Measurements from ENCODE around the gene PLEKHH2.
"Not testable (repeated sequence)": the region's sequence is repeated elsewhere in the genome, so short reads cannot be mapped to it uniquely, and the experiment has no call there.

Gene PLEKHH2

DNA sequence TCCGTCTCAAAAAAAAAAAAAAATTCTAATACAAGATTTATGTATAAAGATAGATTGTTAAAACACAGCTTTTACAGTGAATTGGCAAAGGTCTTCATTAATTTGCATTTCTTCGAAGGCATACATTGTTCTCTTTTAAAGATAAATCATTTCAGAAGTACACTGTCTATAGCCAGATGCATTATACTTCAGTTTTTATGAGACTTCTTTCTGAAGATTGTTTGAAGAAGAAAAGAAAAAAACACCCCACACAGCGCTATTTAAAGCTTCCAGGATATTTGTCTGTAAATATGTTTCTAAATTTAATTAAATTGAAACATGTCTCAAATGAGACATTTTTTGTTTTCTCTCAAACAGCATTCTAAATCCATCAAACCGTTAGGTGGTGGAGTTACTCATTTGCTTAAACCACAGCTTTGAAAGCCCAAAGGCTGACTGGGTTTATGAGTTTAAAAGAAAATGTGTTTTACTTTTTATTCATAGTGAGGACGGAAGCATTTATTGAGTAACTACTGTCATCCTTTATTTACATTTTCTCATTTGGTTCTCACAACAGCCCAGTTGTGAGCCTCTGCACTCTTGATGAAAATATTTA, 81.6 kb downstream of the PLEKHH2 start:
- no peak for DNase-seq

- DNase-seq, result no peak
Observed at GRCh38 chr2:43724728-43725526, 87.9 kb downstream of the PLEKHH2 start.

GRCh38 chr2:43725711-43726246, 88.7 kb downstream of the PLEKHH2 start:
- no peak for DNase-seq

DNA sequence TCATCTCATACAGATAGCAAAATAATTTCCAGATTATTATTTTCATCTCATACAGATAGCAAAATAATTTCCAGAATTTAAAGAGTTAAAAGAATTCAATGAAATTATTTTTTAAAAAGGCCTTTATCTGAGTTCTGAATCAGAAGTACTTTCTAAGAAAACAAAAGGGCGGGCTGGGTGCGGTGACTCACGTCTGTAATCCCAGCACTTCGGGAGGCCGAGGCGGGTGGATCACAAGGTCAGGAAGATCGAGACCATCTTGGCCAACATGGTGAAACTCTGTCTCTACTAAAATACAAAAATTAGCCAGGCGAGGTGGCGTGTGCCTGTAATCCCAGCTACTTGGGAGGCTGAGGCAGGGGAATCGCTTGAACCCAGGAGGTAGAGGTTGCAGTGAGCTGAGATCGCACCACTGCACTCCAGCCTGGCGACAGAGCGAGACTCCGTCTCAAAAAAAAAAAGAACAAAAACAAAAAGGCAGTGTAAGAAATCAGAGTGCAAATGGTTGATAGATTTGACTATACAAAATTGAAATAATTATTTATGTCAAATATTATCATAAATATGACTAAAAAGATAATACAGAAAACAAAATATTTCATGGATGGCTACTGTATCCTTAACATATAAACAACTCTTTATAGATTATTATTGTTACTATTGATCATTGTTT, 90.0 kb downstream of the PLEKHH2 start:
- DNase-seq, result not testable (repeated sequence)

DNA sequence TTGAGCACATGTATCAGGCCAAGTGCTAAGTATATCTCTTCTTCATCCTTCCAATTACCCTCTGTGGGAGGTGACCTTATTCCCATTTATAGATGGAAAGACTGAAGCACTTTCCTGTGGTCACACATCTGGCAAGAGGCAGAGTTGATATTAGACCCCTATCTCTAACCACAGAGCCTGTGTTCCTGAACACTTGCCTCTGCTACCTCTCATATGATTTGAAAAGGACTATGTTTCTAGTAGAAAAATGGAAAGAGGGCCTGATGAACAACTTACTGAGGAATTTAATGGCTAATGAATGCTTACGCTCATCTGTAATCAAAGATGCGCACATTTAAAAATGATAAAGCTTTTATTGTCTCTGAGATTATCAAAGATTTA, 90.6 kb downstream of the PLEKHH2 start:
- no peak for DNase-seq

GRCh38 chr2:43729491-43730174, 92.6 kb downstream of the PLEKHH2 start:
- DNase-seq, result no peak

DNA sequence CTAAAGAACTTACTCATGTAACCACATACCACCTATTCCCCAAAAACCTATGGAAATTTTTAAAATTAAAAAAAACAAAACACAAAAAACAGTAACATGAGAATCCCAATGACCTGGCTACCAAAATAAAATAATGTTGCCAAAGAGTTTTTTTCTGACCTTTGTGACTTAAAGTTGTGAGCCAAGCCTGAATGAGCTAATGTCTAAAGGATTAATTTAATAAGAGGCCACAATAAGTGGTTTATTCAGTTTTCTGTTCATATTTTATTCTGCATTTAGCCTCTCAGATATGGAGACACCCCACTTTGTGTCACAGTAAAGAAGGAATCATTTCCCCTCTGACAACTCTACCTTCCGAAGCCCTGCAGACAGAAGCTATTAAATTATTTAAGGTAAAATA, 94.2 kb downstream of the PLEKHH2 start:
- no peak for DNase-seq

GRCh38 chr2:43736637-43737036, 99.6 kb downstream of the PLEKHH2 start:
- DNase-seq, result no peak

- no peak for DNase-seq
Observed at GRCh38 chr2:43737097-43737854, 100.2 kb downstream of the PLEKHH2 start.

GRCh38 chr2:43737855-43738254, 100.8 kb downstream of the PLEKHH2 start:
- no peak for DNase-seq

DNA sequence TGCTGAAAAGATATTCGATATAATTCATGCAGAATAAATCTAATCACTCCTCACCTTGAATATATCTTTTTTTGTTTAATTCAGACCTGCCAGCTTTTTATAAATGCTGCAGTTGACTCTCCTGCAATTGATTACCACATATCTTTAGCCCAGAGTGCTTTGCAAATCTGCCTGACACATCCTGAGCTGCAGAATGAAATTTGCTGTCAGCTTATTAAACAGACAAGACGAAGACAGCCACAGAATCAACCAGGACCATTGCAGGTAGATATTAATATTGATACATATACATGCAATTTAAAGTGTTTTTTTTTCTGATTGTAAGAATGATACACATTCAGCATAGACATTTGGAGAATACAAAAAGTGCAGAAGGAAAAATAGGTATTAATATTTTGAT, 101.2 kb downstream of the PLEKHH2 start:
- no peak for DNase-seq

DNA sequence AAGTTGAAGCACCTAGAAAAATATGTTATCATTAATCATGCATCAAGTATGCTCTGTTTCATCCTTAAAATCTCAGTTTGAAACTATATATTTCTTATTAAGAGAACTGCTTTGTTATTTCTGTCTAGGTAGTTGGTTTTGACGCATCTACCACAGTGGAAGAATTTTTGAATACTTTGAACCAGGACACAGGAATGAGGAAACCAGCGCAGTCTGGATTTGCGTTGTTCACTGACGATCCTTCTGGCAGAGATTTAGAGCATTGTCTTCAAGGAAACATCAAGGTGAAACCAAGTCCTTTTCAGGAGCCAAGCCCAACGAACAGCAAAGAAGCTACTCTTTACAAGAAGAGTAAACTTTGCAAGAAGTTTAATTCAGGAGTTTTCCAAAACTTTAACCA, 106.6 kb downstream of the PLEKHH2 start:
- DNase-seq, result no peak

DNA sequence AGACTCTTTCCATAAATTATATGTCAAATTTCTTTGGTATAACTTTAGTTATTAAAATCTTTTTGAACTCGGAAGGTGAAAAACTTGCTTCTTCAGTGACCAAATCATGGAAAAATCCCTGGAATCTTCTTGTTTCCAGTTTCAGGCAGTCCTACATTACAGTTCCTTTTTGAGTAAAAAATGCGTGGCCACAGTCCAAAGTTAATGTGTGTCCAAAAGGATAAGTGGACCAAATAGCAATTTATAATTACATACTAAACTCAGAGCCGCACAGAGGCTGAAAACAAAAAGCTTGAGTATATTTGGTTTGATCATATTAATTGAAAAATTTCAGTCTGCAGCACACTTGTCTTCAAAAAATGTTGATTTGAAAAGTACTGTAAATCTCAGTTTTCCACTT, 108.4 kb downstream of the PLEKHH2 start:
- no peak for DNase-seq

DNA sequence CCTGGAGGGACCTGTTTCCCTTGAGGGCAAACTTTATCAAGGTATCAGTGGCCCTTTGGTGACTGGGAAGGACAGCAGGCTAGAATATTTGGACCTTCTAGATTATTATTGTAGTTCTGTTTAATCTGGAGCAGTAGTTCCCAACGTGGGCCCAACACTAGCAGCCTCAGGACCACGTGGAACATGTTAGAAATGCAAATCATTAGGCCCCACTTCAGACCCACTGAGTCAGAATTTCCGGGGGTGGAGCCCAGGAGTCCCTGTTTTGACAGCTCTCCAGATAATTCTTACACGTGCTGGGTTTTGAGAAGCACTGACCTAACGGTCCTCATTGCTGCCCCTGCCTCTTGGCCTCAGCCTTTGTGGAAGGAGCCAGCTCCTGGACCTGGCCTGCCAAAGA, 111.3 kb downstream of the PLEKHH2 start:
- DNase-seq, result no peak

DNA sequence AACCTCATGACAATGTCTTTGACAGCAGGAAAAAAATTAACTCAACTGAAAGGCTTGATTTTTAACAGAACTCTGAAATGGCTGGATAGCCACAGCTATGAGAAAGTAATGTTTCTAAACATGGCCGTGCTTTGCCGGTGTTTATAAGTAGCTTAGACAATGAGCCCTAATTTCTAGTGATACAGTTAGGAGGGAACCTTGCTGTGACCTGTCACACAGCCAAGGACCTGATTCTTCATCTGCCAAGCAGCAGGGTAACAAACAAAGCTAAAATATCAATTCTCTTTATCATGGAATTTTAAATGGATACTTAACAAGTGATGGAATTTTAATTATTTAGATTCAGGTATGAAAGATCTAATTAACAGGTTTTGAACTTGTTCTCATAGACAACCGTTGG, 112.5 kb downstream of the PLEKHH2 start:
- DNase-seq, result no peak

DNA sequence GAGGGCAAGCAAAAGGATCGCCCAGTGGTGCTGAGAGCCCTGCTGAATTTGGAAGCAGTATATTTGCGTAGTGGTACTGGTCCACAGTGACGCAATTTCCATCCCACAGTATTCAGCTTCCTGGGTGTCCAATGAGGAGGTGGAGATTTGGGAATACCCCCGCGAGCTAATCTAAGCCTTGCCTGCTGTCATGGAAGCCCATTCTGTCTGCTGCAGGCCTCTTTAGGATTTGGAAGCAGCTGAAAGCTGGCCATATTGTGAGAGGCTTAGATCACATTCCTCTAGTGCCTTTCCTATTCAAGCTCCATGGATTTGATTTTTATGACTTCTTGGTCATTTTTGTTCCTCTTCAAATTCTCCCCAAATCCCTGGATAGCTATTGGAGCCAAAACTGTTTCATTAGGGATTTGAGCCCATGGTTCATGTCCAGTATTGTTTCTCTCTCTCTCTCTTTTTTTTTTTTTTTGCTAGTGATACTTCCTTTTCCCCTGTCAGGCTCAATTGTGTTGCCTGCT, 114.5 kb downstream of the PLEKHH2 start:
- DNase-seq, result no peak

GRCh38 chr2:43752302-43752701, 115.2 kb downstream of the PLEKHH2 start:
- DNase-seq, result no peak

DNA sequence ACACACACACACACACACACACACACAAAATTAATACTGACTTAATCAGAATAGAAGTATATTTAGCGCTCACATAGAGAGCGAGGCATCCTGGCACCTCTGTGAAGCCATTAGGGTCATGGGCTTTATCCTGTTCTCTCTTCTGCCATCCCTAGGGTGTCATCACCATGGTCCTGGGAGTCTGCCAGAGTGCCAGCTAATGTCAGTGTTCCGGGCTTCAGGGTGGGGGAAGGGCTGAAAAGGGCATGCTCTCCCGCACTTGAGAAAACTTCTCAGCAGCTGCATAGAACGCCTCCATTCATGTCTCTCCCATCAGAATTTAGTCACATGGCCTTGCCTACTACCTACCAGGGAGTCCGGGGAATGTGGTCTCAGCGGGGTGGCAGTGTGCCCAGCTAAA, 117.1 kb downstream of the PLEKHH2 start:
- no peak for DNase-seq

DNA sequence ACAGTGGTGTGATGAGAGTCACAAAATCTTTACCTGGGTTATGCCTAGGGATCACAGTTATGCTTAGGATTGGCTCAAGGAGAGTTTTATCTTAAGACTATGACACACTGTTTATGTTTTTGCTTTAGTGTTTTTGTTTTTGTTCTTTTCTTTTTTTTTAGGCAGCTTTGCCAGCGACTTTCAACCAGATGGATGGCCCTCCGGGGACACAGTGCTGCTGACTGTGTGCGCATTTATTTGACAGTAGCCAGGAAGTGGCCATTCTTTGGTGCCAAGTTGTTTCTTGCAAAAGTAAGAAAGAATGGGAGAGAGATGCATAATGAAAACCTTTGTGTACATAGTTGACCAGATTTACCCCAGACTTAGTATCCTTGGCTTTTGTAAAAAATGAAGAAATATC, 121.7 kb downstream of the PLEKHH2 start:
- no peak for DNase-seq

- no peak for DNase-seq
Observed at GRCh38 chr2:43759195-43759594, 122.1 kb downstream of the PLEKHH2 start.

DNA sequence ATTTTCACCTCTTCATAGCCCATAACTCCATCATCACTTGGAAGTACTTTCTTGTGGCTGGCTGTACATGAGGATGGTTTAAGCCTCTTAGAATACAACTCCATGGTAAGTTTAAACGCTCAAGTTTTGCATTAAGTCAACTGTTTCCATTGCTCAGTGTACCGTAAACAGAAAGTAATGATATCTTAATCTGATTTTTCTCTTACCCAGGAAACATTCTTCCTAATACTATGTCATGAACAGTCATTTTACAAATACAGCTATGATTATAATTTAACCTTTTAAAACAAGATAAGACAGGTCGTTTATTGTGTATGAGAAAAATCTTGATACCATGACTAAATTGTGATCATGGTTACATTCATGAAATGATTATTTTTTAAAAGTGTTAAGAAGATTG, 125.2 kb downstream of the PLEKHH2 start:
- DNase-seq, result no peak

DNA sequence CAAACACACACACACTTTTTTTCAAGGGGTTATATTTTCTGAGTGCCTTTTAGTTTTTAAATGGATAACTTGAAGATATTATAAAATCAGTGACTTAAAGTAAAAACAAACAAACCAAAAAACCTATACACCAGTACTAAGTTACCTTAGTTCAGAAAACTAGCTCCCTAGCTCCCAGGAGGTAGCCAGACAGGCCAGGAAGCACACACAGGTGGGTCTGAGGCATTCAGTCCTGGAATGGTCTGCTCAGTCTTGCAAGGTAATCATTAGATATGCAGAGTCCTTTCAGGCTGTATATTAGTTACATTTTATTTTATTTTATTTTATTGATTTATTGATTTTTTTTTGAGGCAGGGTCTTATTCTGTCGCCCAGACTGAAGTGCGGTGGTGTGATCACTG, 126.0 kb downstream of the PLEKHH2 start:
- no peak for DNase-seq
